Heart left ventricle (tissue), 16 donors: ENCODE measurements around the gene KLHL22. TPM values are rescaled to one million over a fixed set of nuclear protein-coding genes. Genes with fewer than 3 reads are reported as not detected.
"Not testable (repeated sequence)": the region's sequence is repeated elsewhere in the genome, so short reads cannot be mapped to it uniquely, and the experiment has no call there.

Experiments used
- ATAC-seq, 4 donors: fragments of 200-7000 bp; cut with Tn5 transposase; one replicate each; pipeline ENCODE4 v1.9.1; 2020 to 2022; ENCODE audit warnings: moderate library complexity in 4 of 4, mild to moderate bottlenecking in 3 of 4, moderate number of reproducible peaks in 1 of 4
- DNase-seq, 5 donors: peaks; one replicate each; pipeline ENCODE4 v3.0.0-alpha.2; 2020
- H3K27ac ChIP-seq, 12 donors: fragments of 200-600 bp; sonication (generic) in 4 of 12; one replicate each; pipeline versions ENCODE4 v1.5.0 to v1.8.0; 2016 to 2022; ENCODE audit warnings: mild to moderate bottlenecking in 2 of 12
- H3K27me3 ChIP-seq, 9 donors: fragments of 200-600 bp; sonication (generic) in 2 of 9; one replicate each; pipeline versions ENCODE4 v1.5.1 to v1.8.0; 2016 to 2022; ENCODE audit warnings: mild to moderate bottlenecking in 3 of 9
- H3K36me3 ChIP-seq, 9 donors: fragments of 200-600 bp; sonication (generic) in 2 of 9; one replicate each; pipeline versions ENCODE4 v1.5.0 to v1.8.0; 2018 to 2022; ENCODE audit warnings: mild to moderate bottlenecking in 2 of 9
- H3K4me1 ChIP-seq, 12 donors: fragments of 200-600 bp; sonication (generic) in 4 of 12; one replicate each; pipeline versions ENCODE4 v1.5.0 to v1.8.0; 2016 to 2022; ENCODE audit warnings: mild to moderate bottlenecking in 3 of 12
- H3K4me3 ChIP-seq, 12 donors: fragments of 200-600 bp; sonication (generic) in 4 of 12; one replicate each; pipeline versions ENCODE4 v1.5.0 to v1.8.0; 2017 to 2022; ENCODE audit warnings: mild to moderate bottlenecking in 9 of 12, moderate library complexity in 4 of 12
- H3K9me3 ChIP-seq, 12 donors: fragments of 200-600 bp; sonication (generic) in 4 of 12; one replicate each; pipeline versions ENCODE4 v1.5.0 to v1.8.0; 2016 to 2022; ENCODE audit warnings: mild to moderate bottlenecking in 1 of 12
- CTCF ChIP-seq, 12 donors: fragments of 200-600 bp; sonication (generic) in 4 of 12; IDR thresholded peaks; one replicate each; pipeline versions ENCODE4 v1.5.0 to v1.8.0; 2018 to 2022; ENCODE audit warnings: antibody characterized with exemption in 12 of 12, mild to moderate bottlenecking in 5 of 12
- POLR2A ChIP-seq, 2 donors: fragments of 450-650 bp; IDR thresholded peaks; one replicate each; pipeline ENCODE4 v1.6.1; 2017; ENCODE audit warnings: antibody characterized with exemption in 2 of 2, mild to moderate bottlenecking in 2 of 2, moderate library complexity in 2 of 2
- WGBS, 4 donors: extraction: QIAGEN DNeasy Blood & Tissue Kit in 2 of 4; methylation state at CpG; one replicate each; pipeline versions ENCODE4 v1.1.5 to v1.1.7; 2013 to 2018; 5-methylcytosine and 5-hydroxymethylcytosine counted together
- intact Hi-C, 10 donors: fragments of 100-400 bp; cut with DNase I; formaldehyde crosslinking; loops; one replicate each; pipeline versions ENCODE4 v1.11.1 to v1.14.2; 2022
- polyA plus RNA-seq, 2 donors: library from polyadenylated mRNA; stranded (reverse); fragments of 200-250 nt; gene quantifications; one replicate each; pipeline ENCODE4 v1.2.3, GENCODE V29; 2013
- total RNA-seq, 9 donors: library from RNA; depleted of rRNA in 2 of 9; stranded (reverse); fragments of >200 nt in 2 of 9; fragmentation: NEBNext Ultra II Directional in 3 of 9; extraction: Animal tissue kit (Norgen Biotek cat#: 25700) in 3 of 9; gene quantifications; one replicate each; pipeline versions ENCODE4 v1.1.0 to v1.2.4, GENCODE V29; 2016 to 2023
- donor health status: ischemic (EF 13 %, LVEDD 7.1; RV severe dilation, severe dysfunction).
- donor health status: healthy with polysubstance abuse.
- donor health status: DM: no; HTN: yes; CAD: no.
- donor health status: DM: no; HTN: no; CAD: no.
- donor health status: ischemic (EF 25% LVEDD 6.9; RV normal size, moderate dysfunction).
- donor health status: ischemic (EF 25% LVEDD 5.7; RV mildly dilated, moderate dysfunction).
- donor health status: healthy.
- donor health status: DM: yes; HTN: yes; CAD: no.
- donor health status: ischemic (EF 35%, LVEDD 5.7; RV mildly dilated, moderate dysfunction).
- donor health status: nonischemic (EF 11% LVEDD 7.7; RV severe dilation, severe dysfunction).
- donor health status: DM: yes; HTN: yes; CAD: no.
- donor health status: PGD.
- donor health status: ischemic (EF 29% LVEDD 5.4; RV normal size, mild dysfunction).
- donor health status: nonischemic (EF 23%, LVEDD 6.1; RV moderate dilation, normal function).

KLHL22 gene
- total and polyA plus RNA-seq, 11 donors, result 10.2 to 23.6 (median 16.8) TPM

GRCh38 chr22:20509344-20510047 lies 13.9 kb upstream of the KLHL22 start:
- intact Hi-C loops, result loop anchor here in 8 of 10 donors (2.0 to 10.0 kb wide), 7 partner anchors 41 to 195 kb away; no protein-coding TSS in a partner anchor
- peaks cover 0 to 59% (median 45%) of the 10 kb centered on the region in 12 donors for H3K4me1 ChIP-seq
- ATAC-seq (peak; percentile 57 to 86 (median 80)), DNase-seq (peak in 4 of 5 donors; percentile 80 to 87 (median 82))
- no peaks in the 10 kb centered on the region for H3K9me3 ChIP-seq
- WGBS, 4 donors, result 23 to 25% (median 24%) methylated on average over 7 of the region's 7 CpGs
- H3K27ac ChIP-seq, result peak overlapping the region; percentile 28 to 97 (median 94)
- peak overlapping the region in 11 of 12 donors; percentile 79 to 97 (median 82) for H3K4me3 ChIP-seq
- peaks cover 0 to 16% (median 7%) of the 10 kb centered on the region in 9 donors for H3K36me3 ChIP-seq
- TF ChIP-seq CTCF (IDR thresholded peaks at IDR 0.05), result no peak
- TF ChIP-seq POLR2A (IDR thresholded peaks at IDR 0.05), result peak in 1 of 2 donors; percentile 24
- H3K27me3 ChIP-seq, result no peaks in the 10 kb centered on the region

- H3K4me1 ChIP-seq, result peaks cover 0 to 53% (median 40%) of the 10 kb centered on the region in 12 donors
- no peak for ATAC-seq
- no peak for DNase-seq
- TF ChIP-seq CTCF (IDR thresholded peaks at IDR 0.05), result no peak
- TF ChIP-seq POLR2A (IDR thresholded peaks at IDR 0.05), result no peak
- 21 to 35% (median 33%) methylated on average over 10 of the region's 10 CpGs for WGBS, 4 donors
- no peaks in the 10 kb centered on the region for H3K9me3 ChIP-seq
- intact Hi-C loops, result loop anchor here in 4 of 10 donors (5.0 to 10.0 kb wide), 4 partner anchors 43 to 196 kb away; no protein-coding TSS in a partner anchor
- H3K36me3 ChIP-seq, result peaks cover 0 to 10% (median under 1%) of the 10 kb centered on the region in 9 donors
- no peaks in the 10 kb centered on the region for H3K27me3 ChIP-seq
- H3K4me3 ChIP-seq, result peak overlapping the region in 11 of 12 donors; percentile 79 to 97 (median 82)
- peak overlapping the region; percentile 28 to 97 (median 94) for H3K27ac ChIP-seq
Observed at GRCh38 chr22:20508815-20509271, 13.2 kb upstream of the KLHL22 start.

- peaks cover 0 to 48% (median 38%) of the 10 kb centered on the region in 12 donors for H3K4me1 ChIP-seq
- DNase-seq (peak in 1 of 5 donors; percentile 20), ATAC-seq (peak in 2 of 4 donors; percentile 3 to 17)
- intact Hi-C loops, result loop anchor here in 4 of 10 donors (5.0 to 10.0 kb wide), 4 partner anchors 44 to 197 kb away; no protein-coding TSS in a partner anchor
- not testable (repeated sequence) for H3K36me3 ChIP-seq, H3K27me3 ChIP-seq, H3K9me3 ChIP-seq
- peak overlapping the region; percentile 58 to 97 (median 82) for H3K4me3 ChIP-seq
- WGBS, 4 donors, result 3 to 5% (median 5%) methylated on average over 21 of the region's 21 CpGs
- H3K27ac ChIP-seq, result peak overlapping the region; percentile 77 to 97 (median 94)
Observed at GRCh38 chr22:20508067-20508755, 12.6 kb upstream of the KLHL22 start.

- Histone ChIP-seq H3K36me3 (peaks cover 0 to 5% (median 0%) of the 10 kb centered on the region in 9 donors), H3K4me3 (peak within 1 kb of the TSS; percentile 58 to 97 (median 82)), H3K27me3 (no peaks in the 10 kb centered on the region), H3K27ac (peak within 1 kb of the TSS; percentile 77 to 97 (median 94)), H3K4me1 (peaks cover 0 to 48% (median 37%) of the 10 kb centered on the region in 12 donors), H3K9me3 (no peaks in the 10 kb centered on the region)
- intact Hi-C loops, result loop anchor here in 4 of 10 donors (5.0 to 10.0 kb wide), 4 partner anchors 45 to 197 kb away; no protein-coding TSS in a partner anchor
- no peak for TF ChIP-seq CTCF (IDR thresholded peaks at IDR 0.05)
- peak; percentile 37 to 82 for TF ChIP-seq POLR2A (IDR thresholded peaks at IDR 0.05)
- DNase-seq (peak; percentile 92 to 95 (median 93)), ATAC-seq (peak; percentile 90 to 94 (median 94))
- WGBS, 4 donors, result 0 to 1% (median 1%) methylated on average over 31 to 58 of the region's 58 CpGs
Observed at GRCh38 chr22:20507253-20508066, 11.9 kb upstream of the KLHL22 start, which contains the start of gene MED15. Gene MED15, plus strand, starts transcription at chr22:20507610. Its CDS starts 69 bp downstream, at chr22:20507679.
